ENCODE results near the gene APLNR.

The APLNR gene

GRCh38 chr11:57241353-57241972 lies 4.4 kb upstream of the APLNR start:
- DNase-seq (ENCODE audit: low read depth): no peak
- H3K4me3 ChIP-seq (ENCODE audit: control insufficient read depth, low read depth, low read length): no peak overlapping the region
- TF ChIP-seq CTCF (IDR thresholded peaks at IDR 0.05; ENCODE audit: control insufficient read depth, insufficient read depth, low read depth, low read length, missing control alignments): no peak

- DNase-seq (ENCODE audit: low read depth): no peak
- no peak overlapping the region for H3K4me3 ChIP-seq (ENCODE audit: control insufficient read depth, low read depth, low read length)
- no peak for TF ChIP-seq CTCF (IDR thresholded peaks at IDR 0.05; ENCODE audit: control insufficient read depth, insufficient read depth, low read depth, low read length, missing control alignments)
Observed at GRCh38 chr11:57240757-57241156, 3.7 kb upstream of the APLNR start.

GRCh38 chr11:57240007-57240406 lies 3.0 kb upstream of the APLNR start:
- no peak for TF ChIP-seq CTCF (IDR thresholded peaks at IDR 0.05; ENCODE audit: control insufficient read depth, insufficient read depth, low read depth, low read length, missing control alignments)
- no peak overlapping the region for H3K4me3 ChIP-seq (ENCODE audit: control insufficient read depth, low read depth, low read length)
- no peak for DNase-seq (ENCODE audit: low read depth)

GRCh38 chr11:57239348-57239747 lies 2.3 kb upstream of the APLNR start:
- DNase-seq (ENCODE audit: low read depth): no peak
- H3K4me3 ChIP-seq (ENCODE audit: control insufficient read depth, low read depth, low read length): no peak overlapping the region
- no peak for TF ChIP-seq CTCF (IDR thresholded peaks at IDR 0.05; ENCODE audit: control insufficient read depth, insufficient read depth, low read depth, low read length, missing control alignments)

GRCh38 chr11:57235761-57236703 lies 1.0 kb downstream of the APLNR start:
- no peak overlapping the region for H3K4me3 ChIP-seq (ENCODE audit: control insufficient read depth, low read depth, low read length)
- TF ChIP-seq CTCF (IDR thresholded peaks at IDR 0.05; ENCODE audit: control insufficient read depth, insufficient read depth, low read depth, low read length, missing control alignments): no peak
- no peak for DNase-seq (ENCODE audit: low read depth)

- TF ChIP-seq CTCF (IDR thresholded peaks at IDR 0.05; ENCODE audit: control insufficient read depth, insufficient read depth, low read depth, low read length, missing control alignments): no peak
- no peak overlapping the region for H3K4me3 ChIP-seq (ENCODE audit: control insufficient read depth, low read depth, low read length)
- no peak for DNase-seq (ENCODE audit: low read depth)
Observed at GRCh38 chr11:57233702-57234101, 3.3 kb downstream of the APLNR start.

Data from AG09309 (cell line).